ENCODE measurements around the gene MSH3. TPM values are rescaled to one million over a fixed set of nuclear protein-coding genes. Genes with fewer than 3 reads are reported as not detected.

MSH3 gene
- total RNA-seq = 10.4 TPM
- long read RNA-seq, full-length matches to known transcripts = 6 of 6 reads
- long read RNA-seq, partial matches to known transcripts = 0 of 6 reads
- long read RNA-seq, other reads (novel, unspliced or antisense) = 0 of 6 reads

DNA sequence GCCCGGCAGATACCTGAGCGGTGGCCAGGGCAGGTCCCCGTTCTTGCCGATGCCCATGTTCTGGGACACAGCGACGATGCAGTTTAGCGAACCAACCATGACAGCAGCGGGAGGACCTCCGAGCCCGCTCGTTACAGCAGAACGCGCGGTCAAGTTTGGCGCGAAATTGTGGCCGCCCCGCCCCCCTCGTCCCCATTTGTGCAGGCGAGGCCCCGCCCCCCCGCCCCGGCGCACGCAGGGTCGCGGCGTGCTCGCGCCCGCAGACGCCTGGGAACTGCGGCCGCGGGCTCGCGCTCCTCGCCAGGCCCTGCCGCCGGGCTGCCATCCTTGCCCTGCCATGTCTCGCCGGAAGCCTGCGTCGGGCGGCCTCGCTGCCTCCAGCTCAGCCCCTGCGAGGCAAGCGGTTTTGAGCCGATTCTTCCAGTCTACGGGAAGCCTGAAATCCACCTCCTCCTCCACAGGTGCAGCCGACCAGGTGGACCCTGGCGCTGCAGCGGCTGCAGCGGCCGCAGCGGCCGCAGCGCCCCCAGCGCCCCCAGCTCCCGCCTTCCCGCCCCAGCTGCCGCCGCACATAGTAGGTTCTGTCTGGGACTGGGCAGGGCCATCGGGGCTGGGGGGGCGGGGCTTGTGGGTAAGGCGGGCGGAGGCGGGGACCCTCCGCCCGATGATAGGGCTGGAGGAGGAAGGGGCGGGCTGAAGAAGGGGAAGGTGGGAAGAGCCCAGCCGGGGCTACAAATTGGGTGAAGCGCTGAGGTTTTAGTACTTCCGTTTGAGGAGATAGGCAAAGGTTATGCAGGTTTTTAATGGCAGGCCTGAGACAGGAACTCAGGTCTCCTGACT lies at the start of gene MSH3, which contains the start of gene DHFR:
Gene MSH3, plus strand, starts transcription at position 262 of the 840 bp plus-strand sequence. Its CDS starts 76 bp downstream, at position 338.
Gene DHFR, minus strand, starts transcription at position 593 of the 840 bp plus-strand sequence. Its CDS starts 494 bp downstream, at position 99.
- intact Hi-C loops (cut with DNase I) = loop anchor here (10.0 kb wide), 1 partner anchor 250 kb away; the partner anchor contains the start of gene ZFYVE16
- DNase-seq (ENCODE audit: missing footprints) (peak; percentile 93), ATAC-seq (peak; percentile 44)

DNA sequence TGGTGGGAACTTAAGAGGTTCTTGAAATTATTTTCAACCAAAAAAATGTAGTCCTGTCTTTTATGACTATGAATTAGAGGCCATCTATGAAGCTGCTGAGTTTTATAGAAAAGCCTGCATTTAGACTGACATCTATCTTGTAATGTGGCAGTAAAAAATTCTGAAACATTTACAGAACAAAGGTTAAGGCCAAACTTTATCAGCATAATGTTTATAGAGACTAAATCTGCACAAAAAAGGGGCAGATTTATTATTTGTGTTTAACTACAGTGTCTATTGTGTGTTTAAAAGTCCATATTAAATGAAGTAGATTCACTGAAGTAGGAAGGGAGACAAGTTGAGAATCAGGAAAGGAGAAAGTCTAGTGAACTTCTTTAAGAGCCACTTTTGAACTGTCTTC lies 47.1 kb upstream of the MSH3 start:
- DNase-seq (ENCODE audit: missing footprints) = no peak
- intact Hi-C loops (cut with DNase I) = no loop called here
- ATAC-seq = no peak

DNA sequence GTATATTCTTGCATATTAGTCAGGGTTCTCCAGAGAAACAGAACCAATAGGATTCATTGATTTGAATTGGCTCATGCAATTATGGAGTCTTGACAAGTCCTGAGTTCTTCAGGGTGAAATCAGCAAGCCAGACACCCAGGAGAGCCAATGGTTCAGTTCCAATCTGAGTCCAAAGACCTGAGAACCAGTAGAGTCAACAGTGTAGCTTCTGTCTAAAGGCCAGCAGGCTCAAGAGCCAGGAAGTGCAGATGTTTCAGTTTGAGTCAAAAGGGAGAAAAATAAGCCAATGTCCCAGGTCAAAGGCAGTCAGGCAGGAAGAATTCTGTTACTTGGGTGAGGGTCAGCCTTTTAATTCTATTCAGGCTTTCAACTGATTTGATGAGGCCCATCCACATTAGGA lies 46.6 kb upstream of the MSH3 start:
- ATAC-seq (no peak), DNase-seq (ENCODE audit: missing footprints) (no peak)
- intact Hi-C loops (cut with DNase I) = no loop called here

DNA sequence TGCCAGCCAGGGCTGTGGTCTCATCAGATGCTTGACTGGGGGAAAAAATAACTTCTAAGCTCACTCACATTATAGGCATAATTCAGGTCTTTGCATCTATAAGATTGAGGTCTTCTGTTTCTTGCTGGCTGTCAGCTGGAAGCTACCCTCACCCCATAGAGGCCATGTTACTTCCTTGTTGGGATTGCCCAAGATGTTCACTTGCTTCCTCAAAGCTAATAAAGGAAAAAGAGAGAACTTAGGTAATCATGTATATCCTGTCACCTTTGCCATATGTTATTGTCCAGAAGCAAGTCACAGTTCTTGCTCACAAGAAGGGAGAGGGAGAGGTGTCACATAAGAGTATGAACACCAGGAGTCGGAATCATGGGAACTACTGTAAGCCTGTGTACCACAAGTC lies 45.7 kb upstream of the MSH3 start:
- intact Hi-C loops (cut with DNase I) = no loop called here
- ATAC-seq = no peak
- DNase-seq (ENCODE audit: missing footprints) = no peak

DNA sequence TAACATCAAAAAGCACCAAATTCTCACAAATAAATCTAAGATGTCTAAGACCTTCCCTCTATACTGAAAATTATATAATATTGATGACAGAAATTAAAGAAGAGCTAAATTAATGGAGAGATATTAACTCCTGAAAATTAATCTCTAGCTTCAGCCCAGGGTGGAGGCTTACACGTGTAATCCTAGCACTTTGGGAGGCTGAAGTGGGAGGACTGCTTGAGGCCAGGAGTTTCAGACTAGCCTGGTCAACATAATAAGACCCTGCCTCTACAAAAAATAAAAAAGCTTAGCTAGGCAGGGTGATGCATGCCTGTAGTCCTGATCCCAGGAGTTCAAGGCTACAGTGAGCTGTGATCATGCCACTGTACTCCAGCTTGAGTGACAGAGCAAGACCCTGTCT lies 44.8 kb upstream of the MSH3 start:
- ATAC-seq (no peak), DNase-seq (ENCODE audit: missing footprints) (no peak)
- intact Hi-C loops (cut with DNase I) = no loop called here

GRCh38 chr5:80615266-80615914 lies 39.1 kb upstream of the MSH3 start:
- ATAC-seq (no peak), DNase-seq (ENCODE audit: missing footprints) (no peak)
- intact Hi-C loops (cut with DNase I) = no loop called here

- no peak for ATAC-seq
- intact Hi-C loops (cut with DNase I) = no loop called here
- no peak for DNase-seq (ENCODE audit: missing footprints)
These were observed 36.0 kb upstream of the MSH3 start for GRCh38 chr5:80618438-80618837.

DNA sequence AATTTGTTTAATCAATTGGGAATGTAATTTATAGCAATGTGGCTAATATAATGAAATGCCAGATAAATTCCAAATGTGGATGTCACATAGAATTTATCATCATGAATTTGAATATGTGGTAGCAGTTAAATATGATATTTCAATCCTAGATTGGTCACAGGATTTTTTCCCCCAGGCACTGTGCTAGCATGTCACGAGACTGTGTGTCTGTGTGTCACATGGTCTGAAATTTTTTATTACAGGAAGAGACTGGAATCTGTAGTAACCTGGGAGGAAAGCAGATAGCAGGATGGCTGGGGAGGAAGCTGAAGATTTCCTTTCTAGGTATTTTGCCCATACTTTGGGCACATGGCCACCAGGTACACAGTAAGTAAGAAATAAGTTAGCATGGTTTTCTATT lies 35.4 kb upstream of the MSH3 start:
- DNase-seq (ENCODE audit: missing footprints) (no peak), ATAC-seq (no peak)
- intact Hi-C loops (cut with DNase I) = no loop called here

- intact Hi-C loops (cut with DNase I) = no loop called here
- ATAC-seq = no peak
These were observed 34.2 kb upstream of the MSH3 start for GRCh38 chr5:80620211-80620610.

GRCh38 chr5:80622756-80623155 lies 31.7 kb upstream of the MSH3 start:
- no peak for ATAC-seq
- intact Hi-C loops (cut with DNase I) = no loop called here
- DNase-seq (ENCODE audit: missing footprints) = no peak

More at GRCh38 chr5:80620211-80620610, 34.2 kb upstream of the MSH3 start:
- DNase-seq (ENCODE audit: missing footprints) = no peak

DNA sequence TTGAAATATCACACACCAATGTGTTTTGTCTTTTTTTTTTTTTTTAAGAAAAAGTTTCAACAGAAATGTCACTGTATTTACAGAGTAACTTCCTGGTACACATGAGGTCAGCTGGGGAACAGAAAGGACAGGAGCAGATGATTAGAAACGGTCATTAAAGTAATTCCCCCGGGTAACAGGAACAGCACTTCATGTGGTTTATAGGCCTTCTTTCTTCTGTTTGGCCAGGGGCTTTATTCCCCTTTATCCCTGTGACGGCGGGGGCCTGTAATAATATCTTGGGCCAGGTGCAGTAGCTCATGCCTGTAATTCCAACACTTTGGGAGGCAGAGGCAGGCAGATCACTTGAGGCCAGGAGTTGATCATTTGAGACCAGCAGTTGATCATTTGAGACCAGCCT lies 30.5 kb upstream of the MSH3 start:
- no peak for ATAC-seq
- no peak for DNase-seq (ENCODE audit: missing footprints)
- intact Hi-C loops (cut with DNase I) = no loop called here

DNA sequence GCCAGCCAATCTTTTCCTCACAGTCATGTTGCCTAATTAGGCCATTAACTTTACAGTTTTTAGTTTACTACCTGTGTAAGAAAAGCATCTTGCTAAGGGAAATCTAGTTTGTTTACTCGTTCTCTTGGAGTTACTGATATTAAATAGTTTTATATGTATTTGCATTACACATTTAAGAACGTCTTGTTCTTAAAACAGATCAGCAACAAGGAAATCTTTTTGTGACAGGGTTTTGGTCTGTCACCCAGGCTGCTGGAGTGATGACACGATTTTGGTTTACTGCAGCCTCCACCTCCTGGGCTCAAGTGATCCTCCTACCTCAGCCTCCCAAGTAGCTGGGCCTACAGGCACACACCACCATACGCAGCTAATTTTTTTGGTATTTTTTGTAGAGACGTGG lies 29.2 kb upstream of the MSH3 start:
- ATAC-seq (no peak), DNase-seq (ENCODE audit: missing footprints) (no peak)
- intact Hi-C loops (cut with DNase I) = no loop called here

DNA sequence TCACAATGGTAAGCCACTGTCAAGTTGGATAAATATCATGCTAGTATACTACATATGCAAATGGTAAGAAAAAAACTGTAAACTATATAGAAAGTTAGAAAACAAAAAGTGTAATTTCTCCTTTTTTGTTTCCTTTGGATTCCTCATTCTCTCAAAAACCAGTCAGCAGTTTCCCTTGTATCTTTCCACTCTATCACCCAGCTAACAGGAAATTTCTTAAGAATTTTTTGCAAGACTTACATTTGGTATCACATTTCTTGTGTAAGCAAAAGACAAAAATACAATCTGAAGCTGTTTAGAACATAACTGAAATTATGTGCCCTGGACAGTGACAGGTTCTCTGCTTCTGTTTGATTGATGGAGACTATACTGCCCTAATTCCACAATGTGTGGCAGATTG lies 25.2 kb upstream of the MSH3 start:
- intact Hi-C loops (cut with DNase I) = no loop called here
- no peak for DNase-seq (ENCODE audit: missing footprints)

DNA sequence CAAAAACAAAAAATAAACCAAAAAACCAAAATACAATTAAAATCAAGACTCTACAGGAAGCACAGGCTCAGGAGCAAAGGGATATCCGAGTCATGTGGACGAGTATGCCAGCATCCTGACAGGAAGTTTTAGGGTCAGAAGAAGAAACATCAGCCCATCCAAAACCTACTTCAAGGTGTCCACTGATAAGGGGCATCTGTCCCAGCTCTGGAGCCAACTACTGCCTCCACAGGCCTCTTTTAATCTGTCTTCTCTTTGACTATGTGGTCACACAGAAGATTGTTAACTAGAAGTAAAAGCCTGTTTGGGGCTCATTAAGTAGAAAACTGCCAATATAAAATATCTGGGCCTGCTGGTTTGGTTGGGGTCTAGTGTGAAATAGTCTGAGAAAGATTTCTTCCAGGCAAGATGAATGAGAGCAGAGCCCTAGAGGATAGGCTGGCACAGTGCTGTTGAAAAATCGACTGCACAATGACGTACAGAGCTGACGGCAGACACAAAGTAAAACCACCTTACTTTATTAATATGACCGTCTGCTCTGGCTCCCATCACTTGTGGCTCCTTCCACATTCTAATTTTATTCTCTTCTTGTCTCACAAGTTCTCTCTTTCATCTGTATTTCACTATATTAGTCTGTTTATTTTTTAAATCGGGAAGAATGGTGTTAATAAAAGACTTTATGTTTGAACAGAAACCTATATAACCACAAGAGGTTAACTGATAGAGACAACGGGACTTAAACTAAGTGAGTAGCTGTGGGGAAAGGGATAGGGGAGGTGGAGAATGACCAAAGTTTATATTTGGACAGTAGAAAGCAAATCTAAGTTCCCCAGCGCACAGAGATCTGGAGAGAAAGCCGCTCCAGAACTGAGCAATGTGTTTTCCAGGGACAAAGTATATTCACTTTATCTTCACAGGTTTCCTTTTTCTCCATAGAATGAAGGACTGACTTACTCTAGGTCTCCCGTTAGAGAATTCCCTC lies 22.9 kb upstream of the MSH3 start:
- DNase-seq (ENCODE audit: missing footprints) (no peak), ATAC-seq (no peak)
- intact Hi-C loops (cut with DNase I) = no loop called here

More for the DNA sequence above, 25.2 kb upstream of the MSH3 start:
- ATAC-seq = no peak

GRCh38 chr5:80632700-80633099 lies 21.8 kb upstream of the MSH3 start:
- ATAC-seq (no peak), DNase-seq (ENCODE audit: missing footprints) (no peak)
- intact Hi-C loops (cut with DNase I) = no loop called here

GRCh38 chr5:80634193-80634592 lies 20.3 kb upstream of the MSH3 start:
- DNase-seq (ENCODE audit: missing footprints) (no peak), ATAC-seq (no peak)
- intact Hi-C loops (cut with DNase I) = no loop called here

DNA sequence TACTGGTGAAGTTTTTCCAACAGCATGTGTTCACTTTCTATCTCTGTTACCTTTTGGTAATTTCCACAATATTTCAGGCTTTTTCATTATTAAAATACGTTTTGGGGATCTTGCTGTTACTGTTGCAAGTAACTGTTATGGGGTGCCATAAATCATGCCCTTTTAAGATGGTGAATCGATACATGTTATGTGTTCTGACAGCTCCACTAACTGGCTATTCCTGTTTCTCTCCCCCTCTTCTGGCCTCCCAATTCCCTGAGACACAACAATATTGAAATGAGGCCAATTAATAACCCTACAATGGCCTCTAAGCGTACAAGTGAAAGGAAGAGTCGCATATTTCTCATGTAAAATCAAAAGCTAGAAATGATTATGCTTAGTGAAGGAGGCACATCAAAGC lies 13.1 kb upstream of the MSH3 start:
- DNase-seq (ENCODE audit: missing footprints) (no peak), ATAC-seq (no peak)
- intact Hi-C loops (cut with DNase I) = no loop called here

DNA sequence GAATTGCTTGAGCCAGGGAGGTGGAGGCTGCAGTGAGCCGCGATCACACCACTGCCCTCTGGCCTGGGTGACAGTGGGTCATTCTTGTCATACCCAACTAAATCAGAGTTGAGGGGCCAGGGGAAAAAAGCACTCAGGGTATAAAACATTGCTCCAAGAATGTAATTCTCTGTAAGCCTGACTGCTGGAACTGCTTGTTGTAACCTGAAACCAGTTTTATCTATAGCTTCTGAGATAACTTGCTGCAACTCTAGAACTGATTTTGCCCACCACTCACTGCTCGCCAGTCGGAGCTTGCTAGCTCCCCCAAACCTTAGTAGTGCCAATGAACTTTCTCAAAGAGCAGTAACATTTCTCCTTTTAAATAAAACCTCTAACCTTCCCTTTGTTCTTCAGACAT lies 9.6 kb upstream of the MSH3 start:
- intact Hi-C loops (cut with DNase I) = no loop called here
- ATAC-seq (no peak), DNase-seq (ENCODE audit: missing footprints) (no peak)

DNA sequence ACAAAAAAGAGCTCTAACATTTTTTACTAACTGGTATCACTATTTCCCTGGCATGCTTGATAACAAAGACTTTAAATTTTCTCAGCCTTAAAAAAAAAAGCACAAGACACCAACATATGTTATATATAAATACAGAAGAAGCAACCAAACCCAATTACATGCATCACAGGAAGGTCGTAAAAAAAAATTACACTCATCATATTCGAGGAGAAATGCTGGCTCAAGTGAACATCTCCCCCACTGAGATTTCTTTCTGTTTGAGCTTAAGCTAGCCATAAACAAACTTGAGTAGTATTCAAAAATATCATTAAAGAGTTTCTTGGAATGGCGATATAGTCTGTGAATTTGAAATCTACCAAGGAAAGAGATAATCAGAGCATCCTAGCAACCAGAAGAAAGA lies 7.5 kb upstream of the MSH3 start:
- ATAC-seq = no peak
- intact Hi-C loops (cut with DNase I) = no loop called here
- no peak for DNase-seq (ENCODE audit: missing footprints)
